Lower lobe of right lung (tissue), 2 donors: ENCODE results near the gene DBNL. TPM values are rescaled to one million over a fixed set of nuclear protein-coding genes. Genes with fewer than 3 reads are reported as not detected.

Experiments used
- ATAC-seq, 2 donors: fragments of 200-7000 bp; cut with Tn5 transposase; one replicate each; pipeline ENCODE4 v1.9.1; 2020 to 2022; ENCODE audit warnings: mild to moderate bottlenecking in 2 of 2, moderate library complexity in 2 of 2
- DNase-seq: peaks from one replicate; pipeline ENCODE4 v3.0.0-alpha.2; 2020
- H3K27ac ChIP-seq: fragments of 200-600 bp; one replicate; pipeline ENCODE4 v1.8.0; 2022
- H3K27me3 ChIP-seq: fragments of 200-600 bp; one replicate; pipeline ENCODE4 v1.8.0; 2022; ENCODE audit warnings: low read depth
- H3K36me3 ChIP-seq: fragments of 200-600 bp; one replicate; pipeline ENCODE4 v1.8.0; 2022; ENCODE audit warnings: mild to moderate bottlenecking
- H3K4me1 ChIP-seq: fragments of 200-600 bp; one replicate; pipeline ENCODE4 v1.8.0; 2022
- H3K4me3 ChIP-seq: fragments of 200-600 bp; one replicate; pipeline ENCODE4 v1.8.0; 2022; ENCODE audit warnings: mild to moderate bottlenecking
- H3K9me3 ChIP-seq: fragments of 200-600 bp; one replicate; pipeline ENCODE4 v1.8.0; 2022
- CTCF ChIP-seq: fragments of 200-600 bp; IDR thresholded peaks from one replicate; pipeline ENCODE4 v1.8.0; 2022; ENCODE audit warnings: antibody characterized with exemption, mild to moderate bottlenecking
- intact Hi-C: fragments of 100-400 bp; cut with DNase I; formaldehyde crosslinking; loops from one replicate; pipeline ENCODE4 v1.11.0; 2022
- total RNA-seq: library from RNA; stranded (reverse); fragmentation: NEBNext Ultra II Directional; extraction: Animal tissue kit (Norgen Biotek cat#: 25700); gene quantifications from one replicate; pipeline ENCODE4 v1.2.1, GENCODE V29; 2021
- donor health status: DM: no; HTN: yes; CAD: no; lungs with severe emphysema.

The DBNL gene
- total RNA-seq, 1 donor from 2014 or later: 109 TPM

GRCh38 chr7:44077681-44078091 lies 33.2 kb downstream of the DBNL start:
- ATAC-seq (no peak), DNase-seq (no peak)
- peaks cover 80% of the 10 kb centered on the region for H3K36me3 ChIP-seq
- H3K4me3 ChIP-seq: no peak overlapping the region
- no peaks in the 10 kb centered on the region for H3K27me3 ChIP-seq
- H3K4me1 ChIP-seq: peaks cover 25% of the 10 kb centered on the region
- H3K27ac ChIP-seq: no peak overlapping the region
- TF ChIP-seq CTCF: no peak
- H3K9me3 ChIP-seq: no peaks in the 10 kb centered on the region
- intact Hi-C loops: no loop called here

DNA sequence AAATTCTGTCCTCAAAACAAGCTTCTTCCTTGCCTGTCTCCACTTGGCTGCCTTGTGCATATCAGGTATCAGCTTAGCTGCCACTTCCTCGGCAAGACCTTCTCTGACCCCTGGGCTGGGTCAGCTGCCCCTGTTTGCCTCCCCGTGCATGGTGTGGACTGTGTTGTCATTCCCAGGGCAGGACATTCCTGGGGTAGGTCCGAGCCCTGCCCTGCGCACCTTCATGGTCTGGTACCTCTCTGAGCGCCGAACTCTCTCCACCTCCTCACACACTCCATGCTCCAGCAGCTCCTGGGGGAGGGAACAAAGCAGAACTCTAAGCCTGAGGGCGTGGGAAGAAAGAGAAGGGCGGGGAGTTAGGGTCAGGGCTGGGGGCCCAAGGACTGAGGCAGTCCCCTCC lies 34.0 kb downstream of the DBNL start:
- DNase-seq (no peak), ATAC-seq (no peak)
- Histone ChIP-seq H3K27ac (no peak overlapping the region), H3K36me3 (peaks cover 71% of the 10 kb centered on the region), H3K4me3 (no peak overlapping the region), H3K4me1 (peaks cover 26% of the 10 kb centered on the region), H3K27me3 (no peaks in the 10 kb centered on the region), H3K9me3 (no peaks in the 10 kb centered on the region)
- TF ChIP-seq CTCF: no peak
- intact Hi-C loops: no loop called here

GRCh38 chr7:44079331-44080021 lies 35.0 kb downstream of the DBNL start:
- Histone ChIP-seq H3K4me1 (peaks cover 22% of the 10 kb centered on the region), H3K36me3 (peaks cover 62% of the 10 kb centered on the region), H3K27me3 (no peaks in the 10 kb centered on the region), H3K4me3 (no peak overlapping the region), H3K27ac (no peak overlapping the region), H3K9me3 (no peaks in the 10 kb centered on the region)
- no peak for TF ChIP-seq CTCF
- DNase-seq: peak; percentile 39
- intact Hi-C loops: no loop called here
- no peak for ATAC-seq

GRCh38 chr7:44080118-44080517 lies 35.6 kb downstream of the DBNL start:
- H3K27ac ChIP-seq: no peak overlapping the region
- H3K27me3 ChIP-seq: no peaks in the 10 kb centered on the region
- H3K4me1 ChIP-seq: peaks cover 22% of the 10 kb centered on the region
- intact Hi-C loops: no loop called here
- no peaks in the 10 kb centered on the region for H3K9me3 ChIP-seq
- no peak overlapping the region for H3K4me3 ChIP-seq
- ATAC-seq (no peak), DNase-seq (peak; percentile 44)
- no peak for TF ChIP-seq CTCF
- peaks cover 55% of the 10 kb centered on the region for H3K36me3 ChIP-seq

DNA sequence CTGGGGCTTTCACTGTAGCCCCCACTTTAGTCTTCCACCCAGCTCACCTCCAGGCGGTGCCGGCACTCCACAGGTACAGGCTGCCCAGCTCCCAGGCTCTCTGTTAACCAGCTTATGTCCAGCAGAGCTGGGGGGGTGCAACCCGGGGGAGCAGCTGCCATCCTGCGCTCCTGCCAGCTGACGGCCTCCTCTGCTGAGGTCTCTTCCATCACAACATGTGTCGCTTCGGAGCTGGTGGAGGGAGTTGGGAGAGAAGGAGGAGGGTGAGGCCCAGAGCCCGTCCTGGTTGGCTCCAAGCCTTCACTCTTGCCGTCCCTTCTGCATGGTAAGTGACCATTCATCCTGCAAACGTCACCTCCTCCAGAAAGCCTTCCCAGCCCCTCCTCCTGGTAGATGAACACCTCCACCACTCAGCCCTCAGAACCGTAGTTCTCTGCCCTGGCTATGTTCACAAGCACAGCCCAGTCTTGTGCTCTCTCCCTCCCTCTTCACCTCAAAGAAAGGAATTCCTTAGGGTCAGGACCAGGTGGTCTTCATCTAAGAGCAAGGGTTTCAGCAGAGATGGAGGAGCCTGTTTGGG lies 36.3 kb downstream of the DBNL start:
- Histone ChIP-seq H3K9me3 (no peaks in the 10 kb centered on the region), H3K4me3 (peak overlapping the region; percentile 90), H3K27me3 (no peaks in the 10 kb centered on the region), H3K4me1 (peaks cover 22% of the 10 kb centered on the region), H3K36me3 (peaks cover 49% of the 10 kb centered on the region), H3K27ac (no peak overlapping the region)
- no peak for TF ChIP-seq CTCF
- ATAC-seq: no peak
- intact Hi-C loops: no loop called here
- peak; percentile 41 for DNase-seq
